NCI-H2029 (cell line): Measurements from ENCODE around the gene AKR1B1.

Experiments used
- DNase-seq: peaks from one replicate; lab custom pipeline; 2025; lab: John Stamatoyannopoulos, UW

Gene AKR1B1

DNA sequence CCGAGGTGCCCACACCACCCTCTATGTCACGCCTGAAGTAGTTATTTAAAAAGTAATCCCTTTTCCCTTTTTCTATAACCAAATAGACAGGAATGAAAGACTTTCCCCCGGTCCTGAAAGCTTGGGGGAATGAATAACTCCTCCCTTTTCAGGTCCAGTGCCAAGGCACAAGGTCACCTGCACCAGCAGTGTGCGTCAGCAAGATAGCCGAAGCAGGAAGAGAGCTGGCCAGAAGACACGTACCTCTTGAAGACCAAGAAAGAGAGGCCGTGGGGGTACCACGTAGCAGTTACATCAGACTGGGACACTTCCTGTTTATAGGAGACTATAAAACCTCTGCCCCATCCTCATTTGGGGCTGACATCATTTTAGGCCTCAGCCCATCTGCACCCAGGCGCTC lies 10.7 kb upstream of the AKR1B1 start:
- DNase-seq = no peak

DNA sequence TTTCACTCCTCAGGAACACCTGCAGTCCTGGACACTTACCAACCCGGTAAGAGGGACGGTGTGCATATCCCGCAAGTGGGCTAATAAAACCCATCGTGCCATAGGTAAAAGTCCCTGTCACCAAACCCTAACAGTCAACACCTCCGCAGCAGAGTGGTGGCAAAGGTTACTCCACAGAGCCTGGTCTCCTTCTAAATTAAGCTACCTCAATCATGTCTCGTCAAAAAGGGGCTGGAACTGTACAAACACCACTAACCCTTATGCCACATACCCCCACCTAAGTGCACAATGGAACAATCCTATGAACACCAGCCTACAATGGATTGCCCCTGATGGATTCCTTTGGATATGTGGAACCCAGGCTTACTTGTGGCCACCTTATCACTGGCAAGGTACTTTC lies 9.6 kb upstream of the AKR1B1 start:
- DNase-seq = no peak

DNA sequence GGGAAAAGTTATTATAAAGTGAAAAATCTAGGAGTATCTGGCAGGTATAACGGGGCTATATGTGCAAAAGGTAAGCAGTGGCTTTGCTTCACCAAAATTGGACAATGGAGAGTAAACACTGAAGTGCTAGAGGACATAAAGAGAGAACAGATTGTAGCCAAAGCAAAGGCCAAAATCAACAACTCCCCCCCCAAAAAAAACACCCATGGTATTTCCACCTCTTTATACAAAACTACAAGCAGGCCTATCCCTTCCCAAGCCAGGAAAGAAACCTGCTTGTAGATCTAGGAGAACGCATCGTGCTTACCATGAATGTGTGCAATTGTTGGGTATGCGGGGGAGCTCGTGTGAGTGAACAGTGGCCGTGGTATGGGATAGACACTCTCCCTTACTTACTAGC lies 9.2 kb upstream of the AKR1B1 start:
- no peak for DNase-seq

DNA sequence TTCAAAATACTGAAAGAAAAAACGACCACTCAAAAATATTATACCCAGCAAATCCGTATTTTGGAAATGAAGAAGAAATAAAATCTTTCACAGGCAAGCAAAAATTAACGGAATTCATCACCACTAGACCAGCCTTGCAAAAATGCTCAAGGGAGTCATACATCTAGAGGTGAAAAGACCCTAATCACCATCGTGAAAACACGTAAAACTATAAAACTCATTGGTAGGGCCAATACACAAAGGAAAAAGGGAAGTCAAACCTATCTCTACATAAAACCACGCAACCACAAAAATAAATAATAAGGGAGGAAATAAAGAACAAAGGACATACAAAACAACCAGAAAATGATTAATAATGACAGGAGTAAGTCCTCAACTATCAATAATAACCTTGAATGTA lies 6.6 kb upstream of the AKR1B1 start:
- no peak for DNase-seq

DNA sequence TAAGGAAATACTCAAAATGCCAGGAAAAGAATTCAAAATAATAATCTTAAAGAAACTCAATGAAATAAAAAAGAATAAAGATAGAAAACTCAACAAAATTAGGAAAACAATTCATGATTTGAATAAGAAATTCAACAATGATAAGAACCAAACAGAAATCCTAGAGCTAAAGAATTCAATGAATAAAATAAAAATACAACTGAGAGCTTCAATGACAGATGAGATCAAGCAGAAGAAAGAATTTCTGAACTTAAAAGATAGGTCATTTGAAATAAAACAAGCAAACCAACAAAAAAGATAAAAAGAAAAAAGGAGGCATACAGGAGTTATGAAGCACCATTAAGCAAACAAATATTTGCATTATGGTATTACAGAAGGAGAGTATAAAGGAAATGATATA lies 5.6 kb upstream of the AKR1B1 start:
- DNase-seq = no peak

DNA sequence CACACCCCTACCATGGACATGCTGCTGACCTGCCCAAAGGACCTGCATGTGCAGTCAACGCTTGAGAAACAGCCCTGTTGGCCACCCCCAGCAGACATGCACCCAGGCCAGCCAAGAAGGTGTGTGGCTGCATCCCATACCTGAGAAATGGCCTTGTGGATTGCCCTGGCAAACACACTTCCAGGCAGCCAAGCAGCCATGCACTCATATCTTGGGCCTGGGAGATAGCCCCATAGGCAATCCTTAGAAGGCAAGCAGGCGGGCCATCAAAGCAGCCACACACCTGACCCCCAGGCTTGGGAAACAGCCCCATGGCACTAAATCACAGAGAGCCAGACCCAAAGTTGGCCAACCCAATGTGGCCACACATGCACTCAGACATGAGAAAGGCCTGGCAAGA lies 4.9 kb upstream of the AKR1B1 start:
- no peak for DNase-seq

DNA sequence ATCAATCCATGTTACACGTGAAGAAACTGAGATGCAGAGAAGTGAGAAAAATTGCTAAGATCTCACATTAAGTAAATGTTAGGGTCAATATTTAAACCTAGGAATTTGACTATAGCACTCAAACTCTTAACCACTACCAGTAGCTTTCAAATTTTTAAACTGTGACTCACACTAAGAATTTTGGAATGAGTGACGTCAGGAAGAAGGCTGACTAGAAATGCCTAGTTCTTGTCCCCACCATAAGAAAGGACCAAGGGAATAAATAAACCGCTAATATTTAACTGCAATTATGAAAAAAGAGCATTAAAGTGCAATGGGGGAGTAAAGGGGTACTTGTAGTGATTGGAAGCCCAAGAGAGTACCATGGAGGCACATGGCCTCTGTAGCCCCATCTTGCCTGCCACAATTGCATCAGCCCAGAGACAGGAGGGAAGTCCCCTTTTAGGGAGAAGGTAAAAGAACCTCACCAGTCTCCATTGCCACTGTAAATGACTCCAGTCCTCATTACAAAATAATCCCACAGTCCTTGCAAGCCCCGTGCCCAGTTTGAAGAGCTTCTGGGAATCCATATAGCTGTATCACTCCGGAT lies 3.5 kb upstream of the AKR1B1 start:
- no peak for DNase-seq

DNA sequence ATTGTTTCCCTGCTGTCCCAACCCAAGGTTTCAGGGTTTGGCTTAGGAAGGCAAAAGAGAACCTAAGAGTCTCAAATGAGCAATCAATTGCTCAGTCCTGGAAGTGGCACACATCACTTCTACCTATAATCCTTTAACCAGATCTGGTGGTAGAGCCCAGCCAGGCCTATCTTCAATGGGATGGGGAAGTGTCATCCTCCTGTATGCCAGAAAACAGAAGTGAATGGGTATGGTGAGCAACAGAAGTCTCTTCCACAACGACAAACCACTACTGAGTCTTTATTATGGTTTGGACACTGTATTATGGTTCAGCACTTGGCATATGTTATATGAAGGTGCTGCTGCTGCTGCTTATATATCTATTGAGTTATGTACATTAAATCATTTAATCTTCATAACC lies 3.0 kb upstream of the AKR1B1 start:
- DNase-seq = no peak

DNA sequence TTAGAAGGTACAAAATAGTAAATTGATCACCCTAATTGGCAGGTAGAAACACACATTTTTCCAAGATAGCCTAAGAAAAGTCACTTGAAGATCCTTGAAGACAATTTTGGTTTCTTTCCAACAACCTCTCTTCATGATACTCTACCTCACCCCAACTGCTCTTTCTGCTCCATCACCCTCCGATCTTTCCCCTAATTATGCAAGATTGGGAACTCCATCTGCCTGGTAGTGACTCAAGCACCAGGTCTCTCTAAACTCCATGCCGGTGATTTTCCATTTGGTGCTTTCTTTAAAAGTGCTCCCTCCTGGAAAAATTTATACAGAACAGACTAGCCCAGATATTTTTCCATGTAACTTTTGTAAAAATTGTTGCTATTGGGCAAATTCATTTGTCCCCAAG lies 1.1 kb upstream of the AKR1B1 start:
- no peak for DNase-seq

DNA sequence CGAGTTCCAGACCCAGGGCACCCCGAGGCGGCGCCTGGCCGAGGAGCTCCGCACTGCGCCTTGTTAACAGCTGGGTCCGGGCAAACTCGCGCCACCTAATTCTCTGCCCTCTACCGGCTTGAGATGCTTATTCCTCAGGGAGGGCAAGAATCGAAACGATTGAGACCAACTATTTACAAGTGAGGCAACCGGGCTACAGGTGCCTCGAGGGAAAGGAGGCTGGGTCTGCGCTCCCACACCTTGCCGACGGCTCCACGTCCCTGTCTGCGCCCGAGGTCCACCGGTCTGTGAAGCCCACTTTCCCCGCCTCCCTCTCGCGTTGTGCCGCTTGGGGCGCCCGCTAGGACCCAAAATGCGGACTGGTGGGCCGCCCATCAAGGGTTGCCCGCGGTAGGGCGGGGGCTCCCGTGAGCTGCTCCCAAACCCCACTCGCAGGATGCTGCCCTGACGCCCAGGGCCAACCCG lies 527 bp downstream of the AKR1B1 start:
- no peak for DNase-seq

DNA sequence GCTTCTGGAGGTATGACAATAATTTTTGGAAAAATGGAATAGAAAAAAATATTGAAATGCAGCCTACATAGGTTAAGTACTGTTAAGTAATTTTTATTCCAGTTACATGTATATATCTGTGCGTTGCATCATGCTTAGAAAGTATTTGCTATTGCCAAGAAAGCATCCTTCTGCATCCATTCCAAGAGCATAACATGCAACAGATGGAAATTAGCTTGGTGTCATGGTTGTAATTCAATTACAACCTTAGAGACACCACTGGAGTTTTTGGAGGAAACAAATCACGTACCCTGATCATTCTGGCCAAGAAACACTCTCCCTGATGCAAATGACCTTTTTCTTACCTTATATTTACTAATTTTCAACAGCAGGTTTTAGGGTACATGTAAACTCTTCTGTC lies 1.7 kb downstream of the AKR1B1 start:
- DNase-seq = no peak

DNA sequence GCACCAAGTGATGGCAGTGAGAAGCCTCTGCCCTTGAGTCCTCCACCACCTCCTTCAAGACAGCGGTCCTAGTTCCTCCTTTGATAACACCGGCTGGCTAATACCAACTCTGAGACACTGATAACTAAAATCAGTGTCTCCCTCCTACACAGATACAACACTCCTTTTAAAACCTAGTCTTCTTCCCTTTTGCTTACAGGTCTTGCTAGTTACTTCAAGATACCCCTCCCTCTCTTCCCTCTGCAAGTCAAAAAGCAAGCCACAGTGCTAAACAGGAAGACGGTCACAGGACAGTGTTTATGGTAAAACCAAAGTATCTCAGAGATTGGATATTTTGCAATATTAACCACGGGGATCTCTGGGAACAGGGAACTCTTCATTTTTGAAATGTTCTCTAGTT lies 4.6 kb downstream of the AKR1B1 start:
- no peak for DNase-seq

DNA sequence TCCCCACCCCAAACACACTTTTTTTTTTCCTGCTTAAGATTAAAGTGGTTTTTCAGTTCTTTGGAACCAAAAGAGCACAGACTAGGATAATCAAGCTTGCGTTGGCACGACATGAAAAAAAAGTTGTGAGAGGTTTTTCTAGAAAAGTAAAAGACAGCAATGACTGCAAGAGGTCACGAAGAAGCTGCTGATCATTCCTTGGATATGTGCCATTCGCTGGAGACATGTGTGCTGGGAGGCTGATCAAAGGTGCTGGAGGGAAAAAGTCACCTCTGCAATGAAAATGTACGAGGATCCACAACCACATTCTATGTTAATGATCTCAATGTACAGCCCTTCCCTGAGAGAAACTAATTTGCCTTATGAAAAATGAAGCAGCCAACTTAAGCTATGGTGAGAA lies 5.4 kb downstream of the AKR1B1 start:
- no peak for DNase-seq

DNA sequence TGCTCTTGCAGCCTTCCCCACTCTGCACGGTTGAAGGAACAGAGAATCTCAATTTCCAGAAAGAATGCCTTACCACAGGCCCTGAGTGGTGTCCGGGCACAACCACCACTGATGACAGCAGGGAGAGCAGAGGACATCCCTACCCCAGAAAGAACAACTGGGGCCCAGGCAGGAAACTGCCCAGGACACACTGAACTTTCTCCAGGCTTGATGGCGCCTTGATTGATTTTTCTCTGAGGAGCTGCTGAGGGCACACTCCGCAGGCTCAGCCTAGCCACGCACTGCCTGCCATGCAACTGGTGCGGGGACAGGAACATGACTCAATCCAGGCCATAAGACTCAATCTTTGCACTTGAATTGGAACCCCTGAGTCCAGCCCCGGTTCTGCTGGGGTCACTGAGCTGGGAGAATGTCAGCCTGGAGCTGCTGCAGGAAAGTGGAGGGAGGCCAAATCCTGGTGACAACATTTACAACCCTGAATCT lies 5.9 kb downstream of the AKR1B1 start:
- no peak for DNase-seq

DNA sequence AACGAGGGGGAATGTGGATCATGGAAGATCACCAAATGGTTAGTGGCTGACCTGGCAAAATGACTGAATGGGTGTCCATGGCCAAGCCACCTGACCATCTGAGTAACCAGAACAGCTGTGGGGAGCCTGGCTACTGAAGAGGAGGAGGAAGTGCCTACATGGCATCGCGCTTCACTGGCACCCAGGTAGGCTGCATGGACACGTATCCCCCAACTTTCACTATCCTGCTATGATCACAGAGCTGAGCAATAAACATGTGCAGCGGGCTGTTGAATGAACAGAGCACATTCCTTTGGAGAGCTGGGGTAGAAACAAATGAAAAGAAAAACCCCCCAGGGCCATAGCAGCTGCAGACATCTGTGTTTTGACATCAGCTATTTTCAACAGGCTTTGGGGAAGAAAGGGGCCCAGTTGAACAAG lies 6.5 kb downstream of the AKR1B1 start:
- DNase-seq = no peak

DNA sequence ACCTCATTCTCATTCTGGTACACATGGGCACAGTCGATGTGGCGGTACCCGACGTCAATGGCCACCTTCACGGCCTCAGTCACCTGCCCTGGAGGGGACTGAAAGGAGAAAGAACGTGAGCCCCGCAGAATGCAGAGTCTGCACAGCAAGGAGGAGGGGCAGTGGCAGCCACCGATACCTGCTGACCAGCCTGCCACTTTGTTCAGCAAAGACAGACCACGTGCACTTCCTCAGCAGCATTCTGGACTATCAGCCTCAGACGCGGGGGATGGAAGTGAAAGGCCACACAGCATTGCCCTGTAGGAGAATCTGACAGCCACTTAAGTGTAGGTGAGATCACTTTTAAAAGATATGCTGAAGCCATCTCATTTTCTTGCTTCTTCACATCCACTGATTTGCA lies 7.2 kb downstream of the AKR1B1 start:
- no peak for DNase-seq

DNA sequence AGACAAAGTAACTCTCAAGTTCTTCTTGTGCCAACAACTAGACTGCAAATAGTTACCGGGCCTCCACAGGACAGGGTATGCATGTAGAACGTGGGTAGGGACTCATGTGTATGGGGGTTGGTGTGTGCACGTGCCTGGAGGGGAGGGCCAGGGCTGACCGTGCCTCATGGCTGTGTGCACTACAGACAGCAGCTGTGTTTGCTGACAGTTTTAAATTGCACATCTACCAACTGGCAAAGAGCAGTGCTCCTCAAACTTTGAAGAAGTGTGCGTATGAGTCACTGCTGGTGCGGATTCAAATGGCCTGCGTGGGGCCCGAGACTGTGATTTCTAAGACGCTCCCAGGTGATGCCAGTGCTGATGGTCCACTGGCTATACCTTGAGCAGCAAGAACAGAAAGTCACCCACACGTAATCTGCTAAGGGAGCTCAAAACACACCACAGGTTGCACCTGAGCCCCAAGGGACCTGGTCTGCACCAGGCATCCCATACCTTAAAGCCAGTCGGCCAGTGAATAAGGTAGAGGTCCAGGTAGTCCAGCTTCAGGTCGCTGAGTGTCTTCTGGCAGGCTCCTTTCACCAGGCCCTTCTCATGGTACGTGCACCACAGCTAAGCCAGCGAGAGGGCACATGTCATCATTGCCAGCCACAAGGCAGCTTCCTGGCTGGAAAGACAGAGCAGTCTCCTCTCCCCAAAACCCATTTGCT lies 8.5 kb downstream of the AKR1B1 start:
- no peak for DNase-seq

DNA sequence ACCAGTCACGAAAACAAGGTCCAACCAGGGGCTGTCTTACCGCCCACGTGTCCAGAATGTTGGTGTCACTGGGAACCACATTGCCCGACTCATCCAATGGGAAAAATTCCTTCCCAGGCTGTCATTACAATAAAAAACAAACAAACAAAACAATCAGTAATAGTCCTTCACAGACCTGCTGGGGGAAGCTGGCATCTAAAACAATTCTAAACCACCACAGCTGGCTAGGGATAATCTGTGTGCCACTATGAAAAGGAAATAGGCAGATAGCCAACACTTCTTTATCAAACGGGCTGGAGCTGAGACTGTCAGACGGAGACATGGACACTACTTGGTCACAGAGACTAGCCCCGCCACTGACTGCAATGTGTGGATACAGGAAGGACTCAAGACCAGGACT lies 9.2 kb downstream of the AKR1B1 start:
- DNase-seq = no peak

DNA sequence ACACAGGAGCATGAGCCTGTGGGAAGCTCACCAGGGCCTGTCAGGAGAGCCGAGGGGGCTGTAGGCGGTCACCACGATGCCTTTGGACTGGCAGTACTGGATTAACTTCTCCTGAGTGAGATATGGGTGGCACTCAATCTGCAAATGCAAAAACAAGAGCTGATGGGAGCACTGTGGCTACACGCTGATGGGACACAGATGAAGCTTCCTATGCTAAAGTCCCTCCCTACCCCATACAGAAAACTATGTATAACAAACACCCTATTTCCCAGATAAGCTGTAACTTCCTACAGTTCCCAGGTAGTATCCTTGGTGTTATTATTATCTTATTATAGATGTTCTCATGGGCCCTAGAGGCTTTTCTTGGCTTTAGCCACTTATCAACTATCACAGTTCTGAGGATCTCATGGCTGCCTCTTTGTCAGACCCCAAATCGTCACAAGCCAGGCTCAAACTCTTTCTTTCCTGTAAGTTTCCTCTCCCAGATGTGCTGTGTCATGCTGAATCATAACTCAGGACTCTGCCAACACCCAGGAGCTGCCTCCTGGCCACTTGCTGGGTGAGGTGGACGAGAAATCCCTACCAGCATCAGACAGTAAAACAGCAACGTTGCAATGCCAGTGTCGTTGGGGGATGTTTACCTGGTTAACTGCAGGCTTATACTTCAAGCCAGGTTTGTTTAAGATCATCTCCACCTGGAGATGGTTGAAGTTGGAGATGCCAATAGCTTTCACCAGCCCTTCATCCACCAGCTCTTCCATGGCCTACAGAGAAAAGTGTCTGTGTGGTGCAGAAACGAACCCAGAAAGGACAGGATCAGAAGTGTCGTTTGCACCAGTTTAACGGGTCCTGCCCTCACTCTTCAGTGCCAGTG lies 10.3 kb downstream of the AKR1B1 start:
- DNase-seq = no peak

DNA sequence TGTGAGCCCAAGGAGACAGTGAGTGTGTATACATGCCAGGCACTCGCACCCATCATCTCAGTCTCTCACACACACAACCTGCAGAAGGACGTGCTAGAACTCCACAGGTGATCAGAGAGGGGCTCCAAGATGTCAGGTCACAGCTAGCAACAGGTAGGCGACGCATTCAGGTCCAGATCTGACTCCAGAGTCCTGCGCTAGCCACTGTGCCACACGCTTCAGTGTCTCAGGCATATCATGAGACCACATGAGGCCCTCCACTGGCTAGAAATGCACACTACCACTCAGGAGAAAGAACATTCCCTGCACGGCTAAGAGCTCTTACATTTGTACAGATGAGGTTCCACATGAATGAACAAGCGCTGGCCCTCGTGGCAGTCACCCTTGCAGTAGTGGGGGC lies 11.5 kb downstream of the AKR1B1 start:
- DNase-seq = no peak

DNA sequence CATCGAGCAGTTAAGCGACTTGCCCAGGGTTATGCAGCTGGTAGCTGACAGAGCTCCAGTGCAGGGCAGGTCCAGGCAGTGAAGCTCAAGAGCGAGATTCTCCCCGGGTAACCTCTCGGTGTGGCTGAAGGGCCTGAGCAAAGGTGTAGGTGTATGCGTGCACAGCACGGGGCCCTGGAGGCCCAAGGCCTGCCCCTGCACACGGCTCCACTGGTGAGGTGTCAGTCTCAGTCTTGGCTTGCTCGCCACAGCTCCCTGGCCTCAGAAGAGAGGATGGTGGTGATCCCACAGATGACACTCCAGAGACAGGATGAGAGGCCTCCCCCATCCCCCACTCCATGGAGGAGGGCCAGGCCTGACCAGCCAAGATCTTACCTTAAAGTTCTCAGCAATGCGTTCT lies 12.0 kb downstream of the AKR1B1 start:
- no peak for DNase-seq

DNA sequence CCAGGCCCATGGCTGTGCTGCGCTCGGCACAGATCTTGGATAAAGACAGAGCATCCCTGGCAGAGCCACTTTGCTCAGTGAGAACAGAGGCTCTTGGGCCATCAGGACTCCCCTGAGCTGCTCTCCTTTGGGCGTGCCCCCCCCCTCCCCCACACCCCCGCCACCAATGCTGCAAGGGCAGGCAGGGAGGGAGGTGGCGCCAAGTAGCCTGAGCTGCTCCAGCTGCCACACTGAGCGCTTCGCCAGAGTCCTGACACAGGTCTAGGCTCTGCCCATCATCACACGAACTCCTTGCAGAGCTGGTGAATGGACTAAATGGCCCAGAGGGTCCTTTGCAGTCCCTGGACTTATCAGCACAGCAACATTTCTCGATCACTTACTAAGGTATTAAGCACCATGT lies 12.5 kb downstream of the AKR1B1 start:
- no peak for DNase-seq

DNA sequence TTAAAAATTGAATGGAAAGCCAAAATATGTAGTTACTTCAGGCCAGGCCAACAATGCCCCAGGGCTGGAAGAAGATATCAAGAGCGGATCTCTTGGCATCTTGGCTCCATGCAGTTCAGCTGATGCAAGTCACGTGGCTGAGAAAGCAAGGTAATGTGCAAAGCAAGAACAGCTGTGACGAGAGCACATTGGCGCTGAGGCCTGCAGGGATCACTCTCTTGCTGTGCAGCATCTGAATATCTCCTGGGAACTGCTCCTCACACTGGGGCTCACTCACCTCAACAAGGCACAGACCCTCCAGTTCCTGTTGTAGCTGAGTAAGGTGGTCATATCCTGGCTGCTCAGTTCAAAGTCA lies 14.0 kb downstream of the AKR1B1 start:
- DNase-seq = no peak
